GM10847 (cell line): ENCODE results near the gene ACMSD.

Experiments used
- POLR2A ChIP-seq: IDR thresholded peaks from 2 replicates; pipeline ENCODE4 v1.6.1; 2011; ENCODE audit not compliant: insufficient read length; ENCODE audit errors: extremely low read depth

ACMSD gene

GRCh38 chr2:134843968-134844367 is 5.6 kb downstream of the ACMSD start:
- no peak for TF ChIP-seq POLR2A

- no peak for TF ChIP-seq POLR2A
Observed at GRCh38 chr2:134845028-134845427, 6.6 kb downstream of the ACMSD start.

GRCh38 chr2:134845719-134846118 is 7.3 kb downstream of the ACMSD start:
- no peak for TF ChIP-seq POLR2A

GRCh38 chr2:134846213-134846612 is 7.8 kb downstream of the ACMSD start:
- no peak for TF ChIP-seq POLR2A

- no peak for TF ChIP-seq POLR2A
Observed at GRCh38 chr2:134852518-134852917, 14.1 kb downstream of the ACMSD start.

GRCh38 chr2:134855709-134856108 is 17.3 kb downstream of the ACMSD start:
- no peak for TF ChIP-seq POLR2A

GRCh38 chr2:134858245-134858644 is 19.8 kb downstream of the ACMSD start:
- no peak for TF ChIP-seq POLR2A

- no peak for TF ChIP-seq POLR2A
Observed at GRCh38 chr2:134861173-134861572, 22.8 kb downstream of the ACMSD start.

GRCh38 chr2:134862069-134862468 is 23.7 kb downstream of the ACMSD start:
- no peak for TF ChIP-seq POLR2A

- no peak for TF ChIP-seq POLR2A
Observed at GRCh38 chr2:134862674-134863073, 24.3 kb downstream of the ACMSD start.

- no peak for TF ChIP-seq POLR2A
Observed at GRCh38 chr2:134863446-134863845, 25.0 kb downstream of the ACMSD start.

- TF ChIP-seq POLR2A = no peak
Observed at GRCh38 chr2:134865067-134865787, 26.8 kb downstream of the ACMSD start.

- TF ChIP-seq POLR2A = no peak
Observed at GRCh38 chr2:134866498-134867099, 28.2 kb downstream of the ACMSD start.

- TF ChIP-seq POLR2A = no peak
Observed at GRCh38 chr2:134869946-134870736, 31.7 kb downstream of the ACMSD start.

GRCh38 chr2:134873152-134873551 is 34.7 kb downstream of the ACMSD start:
- TF ChIP-seq POLR2A = no peak

GRCh38 chr2:134875309-134875708 is 36.9 kb downstream of the ACMSD start:
- TF ChIP-seq POLR2A = no peak
